Left ventricle myocardium superior (tissue), 1 donor: ENCODE measurements around the gene TNC. TPM values are rescaled to one million over a fixed set of nuclear protein-coding genes. Genes with fewer than 3 reads are reported as not detected.
"Not testable (repeated sequence)": the region's sequence is repeated elsewhere in the genome, so short reads cannot be mapped to it uniquely, and the experiment has no call there.

Source experiments
- ATAC-seq: fragments of 200-7000 bp; cut with Tn5 transposase; one replicate; pipeline ENCODE4 v1.9.1; 2020; ENCODE audit warnings: mild to moderate bottlenecking, moderate library complexity
- DNase-seq: peaks from one replicate; pipeline ENCODE4 v3.0.0-alpha.2; 2020
- intact Hi-C: fragments of 100-400 bp; cut with micrococcal nuclease; formaldehyde crosslinking; loops from one replicate; pipeline ENCODE4 v1.11.0; 2022
- total RNA-seq: library from RNA; stranded (reverse); fragmentation: NEBNext Ultra II Directional; extraction: Animal tissue kit (Norgen Biotek cat#: 25700); gene quantifications from one replicate; pipeline ENCODE4 v1.2.1, GENCODE V29; 2021
- donor health status: DM: no; HTN: yes; CAD: no; lungs with severe emphysema.

Gene TNC
- total RNA-seq, 1 donor from 2014 or later: 2.5 TPM

DNA sequence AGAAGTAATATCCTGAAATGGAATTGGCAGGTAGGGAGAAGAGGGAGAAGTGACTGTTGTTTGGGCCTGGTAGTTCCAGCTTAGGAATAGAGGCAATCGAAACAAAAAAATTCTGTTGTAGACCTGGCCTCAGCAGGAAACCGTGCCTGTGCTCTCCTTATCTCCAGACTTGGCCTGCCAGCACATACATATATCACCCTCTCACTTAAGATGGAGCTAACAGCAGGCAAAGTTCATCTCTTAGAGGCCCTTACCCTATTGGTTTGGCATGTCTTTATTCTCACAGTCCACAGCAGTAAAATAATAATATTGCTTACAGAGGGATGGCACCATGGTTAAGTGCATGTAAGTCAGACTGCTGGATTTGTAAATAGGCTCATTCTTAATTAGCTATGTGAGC lies 19.6 kb upstream of the TNC start:
- ATAC-seq (no peak), DNase-seq (no peak)
- intact Hi-C loops: no loop called here

GRCh38 chr9:115135821-115136778 lies 18.1 kb upstream of the TNC start:
- no peak for DNase-seq
- intact Hi-C loops: no loop called here
- ATAC-seq: no peak

GRCh38 chr9:115134941-115135340 lies 17.0 kb upstream of the TNC start:
- ATAC-seq: no peak
- intact Hi-C loops: no loop called here
- DNase-seq: no peak

GRCh38 chr9:115133649-115134048 lies 15.7 kb upstream of the TNC start:
- DNase-seq (no peak), ATAC-seq (peak; percentile 46)
- intact Hi-C loops: no loop called here

DNA sequence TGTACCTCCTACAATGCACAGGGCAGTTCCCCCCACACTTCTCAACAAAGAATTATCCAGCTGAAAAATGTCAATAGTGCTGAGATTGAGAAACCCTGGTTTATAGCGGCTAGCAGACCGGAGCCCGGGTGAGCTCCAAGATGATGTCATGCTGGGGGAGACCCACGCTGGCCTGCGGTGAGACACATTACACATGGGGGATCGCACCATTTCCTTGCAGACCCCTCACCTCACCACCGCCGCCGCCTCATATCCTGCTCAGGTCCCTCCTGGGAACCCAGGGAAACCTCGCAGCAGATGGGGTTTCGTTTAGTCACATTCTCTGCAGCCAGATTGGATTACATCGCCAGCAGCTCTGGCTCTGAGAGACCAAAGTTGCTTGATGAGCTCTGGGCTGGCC lies 14.7 kb upstream of the TNC start:
- DNase-seq: peak; percentile 37

DNA sequence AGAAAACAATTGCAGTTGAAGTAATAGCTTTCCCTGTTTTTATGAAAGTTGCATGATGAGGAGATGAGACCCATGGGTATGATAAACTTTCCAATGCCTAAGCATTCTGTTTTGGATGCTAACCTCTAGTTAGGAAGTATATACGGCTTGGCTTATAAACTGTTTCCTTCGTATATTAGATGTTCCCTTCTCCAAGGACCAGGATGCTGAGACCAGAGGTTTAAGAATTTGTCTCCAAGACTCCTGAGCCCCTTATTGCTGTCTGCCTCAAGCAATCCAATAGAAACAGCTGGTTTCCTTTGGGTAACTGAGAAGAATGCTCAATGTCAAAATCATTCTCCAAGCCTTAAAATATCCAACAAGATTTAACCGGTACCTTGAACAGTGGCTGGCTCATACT lies 12.2 kb upstream of the TNC start:
- ATAC-seq (no peak), DNase-seq (no peak)
- intact Hi-C loops: no loop called here

More for the DNA sequence above, 14.7 kb upstream of the TNC start:
- intact Hi-C loops: no loop called here
- ATAC-seq: peak; percentile 65

DNA sequence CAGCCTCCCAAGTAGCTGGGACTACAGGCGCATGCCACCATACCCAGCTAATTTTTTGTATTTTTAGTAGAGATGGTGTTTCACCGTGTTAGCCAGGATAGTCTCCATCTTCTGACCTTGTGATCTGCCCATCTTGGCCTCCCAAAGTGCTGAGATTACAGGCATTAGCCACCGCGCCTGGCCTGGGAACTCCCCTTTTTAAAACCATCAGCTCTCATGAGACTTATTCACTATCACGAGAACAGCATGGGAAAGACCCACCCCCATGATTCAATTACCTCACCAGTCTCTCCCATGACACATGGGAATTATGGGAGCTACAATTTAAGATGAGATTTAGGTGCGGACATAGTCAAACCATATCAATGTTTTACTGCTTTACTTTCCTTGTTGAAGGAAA lies 10.8 kb upstream of the TNC start:
- intact Hi-C loops, ATAC-seq, DNase-seq: not testable (repeated sequence)

DNA sequence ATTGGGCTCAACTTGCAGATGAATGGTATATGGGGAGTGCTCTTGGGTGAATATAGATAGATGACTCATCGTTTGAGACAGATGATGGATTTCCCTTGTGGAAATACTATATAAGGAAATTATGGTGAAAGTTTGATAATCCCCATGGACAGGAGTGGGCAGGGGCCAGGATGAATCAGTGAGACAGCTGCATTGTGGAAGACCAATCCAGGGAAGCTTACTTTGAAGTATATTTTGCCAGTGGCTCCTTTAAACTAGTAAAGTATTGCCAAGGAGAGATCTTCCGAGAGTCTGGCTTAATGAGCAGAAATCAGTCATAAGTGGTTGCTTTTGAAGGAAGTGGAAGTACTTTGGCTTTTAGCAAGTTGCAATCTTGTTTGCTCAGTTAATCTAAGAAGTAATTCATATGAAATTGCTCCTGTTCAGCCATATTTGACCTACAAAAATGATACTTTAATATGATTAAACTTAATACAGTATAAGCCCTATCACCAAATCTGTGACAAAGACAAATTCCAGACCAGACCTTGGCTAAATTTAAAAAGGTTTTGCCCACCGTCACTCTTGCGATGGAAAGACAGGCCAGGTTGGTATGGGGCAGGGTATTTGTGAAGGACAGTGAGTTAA lies 9.3 kb upstream of the TNC start:
- ATAC-seq: no peak
- intact Hi-C loops: no loop called here
- DNase-seq: no peak

DNA sequence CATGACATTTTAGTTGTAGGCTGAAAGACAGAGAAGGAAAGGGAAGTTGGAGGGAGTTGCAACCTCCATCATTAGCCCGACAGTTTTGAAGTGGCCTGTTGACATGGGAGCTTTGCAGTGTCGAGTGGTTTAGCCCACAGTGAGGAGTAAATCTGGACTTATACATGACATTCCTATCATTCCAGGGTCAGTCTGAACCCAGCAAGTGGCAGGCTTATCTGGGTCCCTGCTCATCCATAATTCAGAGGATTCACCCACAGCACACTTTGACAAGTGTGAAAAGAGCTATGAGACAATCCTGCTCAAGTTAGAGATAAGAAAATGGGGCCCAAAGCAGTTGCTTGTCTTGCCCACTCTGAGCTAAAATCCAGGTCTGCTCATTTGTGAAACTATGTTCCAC lies 8.4 kb upstream of the TNC start:
- ATAC-seq (no peak), DNase-seq (no peak)
- intact Hi-C loops: no loop called here

DNA sequence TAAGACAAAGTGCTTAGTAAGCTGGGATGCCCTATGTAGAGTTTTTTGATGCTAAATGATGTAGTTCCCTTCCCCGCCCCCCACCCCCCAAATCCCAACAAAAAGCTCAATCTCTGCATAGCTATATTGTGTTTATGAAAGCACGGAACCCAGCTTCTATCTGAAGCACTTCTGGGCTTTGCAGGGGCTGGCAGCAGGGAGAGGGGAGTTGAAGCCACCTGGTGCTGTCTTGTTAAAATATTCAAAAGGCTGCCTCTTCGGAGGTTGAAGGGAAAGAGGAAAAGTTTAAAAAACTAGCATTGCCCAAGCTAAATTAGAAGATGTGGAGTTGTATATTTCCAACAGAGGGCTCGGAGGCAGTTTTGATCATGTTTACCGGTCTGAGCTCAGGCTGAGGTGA lies 5.0 kb upstream of the TNC start:
- DNase-seq (no peak), ATAC-seq (no peak)
- intact Hi-C loops: no loop called here

GRCh38 chr9:115121181-115121580 lies 3.2 kb upstream of the TNC start:
- intact Hi-C loops: no loop called here
- DNase-seq: no peak
- ATAC-seq: no peak

GRCh38 chr9:115118879-115119218 lies 892 bp upstream of the TNC start:
- intact Hi-C loops: no loop called here
- DNase-seq: no peak
- peak; percentile 73 for ATAC-seq

- ATAC-seq (no peak), DNase-seq (no peak)
- intact Hi-C loops: no loop called here
Observed at GRCh38 chr9:115116421-115117284, 1.3 kb downstream of the TNC start.

DNA sequence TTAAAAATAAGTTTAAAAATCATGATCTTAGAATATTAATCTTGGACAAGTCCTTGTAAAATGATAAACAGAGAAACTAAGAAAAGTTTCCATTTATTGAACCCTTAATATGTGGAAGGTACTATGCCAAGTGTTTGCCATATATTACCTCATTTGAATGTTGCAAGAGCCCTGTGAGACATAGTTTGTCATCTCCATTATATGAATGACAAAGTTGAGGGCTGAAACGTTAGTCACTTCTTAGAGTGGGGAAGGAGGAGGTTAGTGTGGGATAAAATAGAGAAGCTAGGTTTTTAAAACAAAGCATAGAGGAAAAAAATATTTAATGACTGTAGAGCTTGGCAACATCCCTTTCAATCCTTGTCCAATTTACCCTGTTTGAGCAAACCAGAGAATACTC lies 2.0 kb downstream of the TNC start:
- ATAC-seq (no peak), DNase-seq (no peak)
- intact Hi-C loops: no loop called here

GRCh38 chr9:115115117-115115880 lies 2.7 kb downstream of the TNC start:
- intact Hi-C loops: no loop called here
- no peak for ATAC-seq
- DNase-seq: no peak

DNA sequence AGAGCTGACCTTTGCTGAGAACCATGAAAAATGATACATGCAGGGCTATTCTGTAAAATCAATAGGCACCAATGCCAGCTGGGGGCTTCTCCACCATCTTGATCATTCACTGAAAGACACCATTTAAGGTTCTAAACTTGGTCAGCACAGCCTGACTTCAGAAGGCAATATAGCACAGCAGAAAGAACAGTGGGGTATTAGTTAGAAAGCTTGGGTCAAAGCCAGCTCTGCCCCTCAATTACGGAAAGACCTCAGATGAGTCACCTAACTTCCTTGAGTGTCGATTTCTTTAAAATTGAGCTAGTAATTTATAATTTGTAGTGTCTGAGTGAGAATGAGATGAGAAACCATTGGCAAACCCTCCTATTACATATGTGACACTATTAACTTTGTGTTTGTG lies 3.4 kb downstream of the TNC start:
- DNase-seq: no peak
- no peak for ATAC-seq
- intact Hi-C loops: no loop called here

- DNase-seq: no peak
- no peak for ATAC-seq
- intact Hi-C loops: no loop called here
Observed at GRCh38 chr9:115114084-115114483, 3.9 kb downstream of the TNC start.

DNA sequence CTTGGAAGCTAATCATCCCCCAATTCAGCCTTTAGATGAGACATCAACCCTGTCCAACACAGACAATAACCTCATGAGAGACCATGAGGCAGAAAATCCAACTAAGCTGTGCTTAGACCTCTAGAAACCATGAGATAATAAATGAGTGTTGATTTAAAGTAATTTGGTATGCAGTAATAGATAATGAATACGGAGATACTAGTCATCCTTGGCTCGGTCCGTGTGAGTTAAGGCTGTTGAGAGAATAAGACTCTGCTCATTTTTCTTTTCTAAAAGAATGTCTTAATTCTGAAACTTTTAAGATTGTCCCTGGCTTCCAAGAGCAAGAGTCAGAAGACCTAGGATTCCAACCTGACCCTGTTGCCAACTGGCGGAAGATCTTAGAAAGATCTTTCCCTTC lies 6.1 kb downstream of the TNC start:
- intact Hi-C loops: no loop called here
- ATAC-seq: no peak
- no peak for DNase-seq

- ATAC-seq: no peak
- no peak for DNase-seq
- intact Hi-C loops: no loop called here
Observed at GRCh38 chr9:115109486-115109885, 8.5 kb downstream of the TNC start.
